GM10266 (cell line): ENCODE measurements around the gene CCDC85C.

Source experiments
- DNase-seq: peaks from one replicate; pipeline ENCODE4 v3.0.0; 2012; ENCODE audit errors: extremely low spot score
- CTCF ChIP-seq: IDR thresholded peaks from 2 replicates; pipeline ENCODE4 v1.5.1; 2012; ENCODE audit warnings: mild to moderate bottlenecking, low read depth; ENCODE audit not compliant: control insufficient read depth, insufficient read depth; ENCODE audit errors: missing control alignments

The CCDC85C gene

GRCh38 chr14:99635116-99635515, 31.1 kb upstream of the CCDC85C start:
- TF ChIP-seq CTCF, result no peak
- DNase-seq, result no peak

GRCh38 chr14:99634443-99634842, 30.4 kb upstream of the CCDC85C start:
- TF ChIP-seq CTCF, result no peak
- DNase-seq, result no peak

GRCh38 chr14:99633918-99634317, 29.9 kb upstream of the CCDC85C start:
- DNase-seq, result no peak
- no peak for TF ChIP-seq CTCF

- DNase-seq, result no peak
- no peak for TF ChIP-seq CTCF
Measured at GRCh38 chr14:99633141-99633540, 29.1 kb upstream of the CCDC85C start.

GRCh38 chr14:99632410-99633035, 28.5 kb upstream of the CCDC85C start:
- no peak for TF ChIP-seq CTCF
- DNase-seq, result no peak

GRCh38 chr14:99630202-99630601, 26.2 kb upstream of the CCDC85C start:
- no peak for DNase-seq
- TF ChIP-seq CTCF, result no peak

GRCh38 chr14:99628887-99629618, 25.0 kb upstream of the CCDC85C start:
- TF ChIP-seq CTCF, result peak; percentile 92
- DNase-seq, result peak; percentile 82
